Fibroblast of lung (primary cell): ENCODE data around the gene ARHGEF10L. TPM values are rescaled to one million over a fixed set of nuclear protein-coding genes. Genes with fewer than 3 reads are reported as not detected.

Source experiments
- DNase-seq, 2 donors: peaks; one replicate each; pipeline versions ENCODE4 v3.0.0 to v3.0.0-alpha.2; 2010; ENCODE audit warnings: low read depth in 2 of 2
- H2AFZ ChIP-seq: 2 replicates; pipeline ENCODE4 v1.5.1; 2012; ENCODE audit warnings: low read length, control low read depth, inconsistent platforms
- H3K27ac ChIP-seq: 2 replicates; pipeline ENCODE4 v1.5.1; 2011; ENCODE audit warnings: low read length, control low read depth; ENCODE audit not compliant: insufficient read depth
- H3K27me3 ChIP-seq: 2 replicates; pipeline ENCODE4 v1.5.1; 2011; ENCODE audit warnings: mild to moderate bottlenecking, low read length; ENCODE audit not compliant: control insufficient read depth, insufficient read depth
- H3K36me3 ChIP-seq: 2 replicates; pipeline ENCODE4 v1.5.1; 2011; ENCODE audit warnings: low read length; ENCODE audit not compliant: control insufficient read depth, insufficient read depth
- H3K4me1 ChIP-seq: 2 replicates; pipeline ENCODE4 v1.5.1; 2011; ENCODE audit warnings: low read length; ENCODE audit not compliant: control insufficient read depth, insufficient read depth; ENCODE audit errors: extremely low read depth
- H3K4me2 ChIP-seq: 2 replicates; pipeline ENCODE4 v1.5.1; 2011; ENCODE audit warnings: low read length, control low read depth; ENCODE audit not compliant: insufficient read depth; ENCODE audit errors: extremely low read depth
- H3K4me3 ChIP-seq, 4 experiments: fragments of 200-600 bp in 1 of 4; sonication (generic) in 1 of 4; replicated peaks in 1 of 4; 2 replicates each; pipeline ENCODE4 v1.5.1; 2011 to 2016; ENCODE audit warnings: low read length in 4 of 4, low read depth in 3 of 4, mild to moderate bottlenecking in 3 of 4, control low read depth in 2 of 4, inconsistent platforms in 1 of 4, mixed read lengths in 1 of 4; ENCODE audit not compliant: insufficient read depth in 1 of 4; ENCODE audit errors: control extremely low read depth in 1 of 4
- H3K79me2 ChIP-seq: 2 replicates; pipeline ENCODE4 v1.5.1; 2012; ENCODE audit warnings: mild to moderate bottlenecking, low read length, inconsistent platforms; ENCODE audit not compliant: control insufficient read depth, insufficient read depth
- H3K9ac ChIP-seq: 2 replicates; pipeline ENCODE4 v1.5.1; 2011; ENCODE audit warnings: mild to moderate bottlenecking, low read length, control low read depth; ENCODE audit not compliant: insufficient read depth
- H3K9me3 ChIP-seq: 2 replicates; pipeline ENCODE4 v1.5.1; 2012; ENCODE audit warnings: low read depth, low read length; ENCODE audit not compliant: control insufficient read depth, insufficient read depth
- H4K20me1 ChIP-seq: 2 replicates; pipeline ENCODE4 v1.5.1; 2011; ENCODE audit warnings: low read length; ENCODE audit not compliant: control insufficient read depth, insufficient read depth; ENCODE audit errors: extremely low read depth
- EZH2 ChIP-seq: IDR thresholded peaks from 2 replicates; pipeline ENCODE4 v1.5.1; 2012; ENCODE audit warnings: low read length, control low read depth, mild to moderate bottlenecking; ENCODE audit errors: missing control alignments
- polyA plus RNA-seq, 2 donors: library from polyadenylated mRNA; depleted of rRNA in 1 of 2; stranded (reverse) in 1 of 2; unstranded in 1 of 2; fragments of >200 nt; gene quantifications; 2 replicates each; pipeline ENCODE4 v1.2.1, GENCODE V29; 2011 to 2012; ENCODE audit warnings: missing spikeins in 1 of 2
- total RNA-seq: library from RNA; depleted of rRNA; stranded (reverse); fragments of >200 nt; gene quantifications from 2 replicates; pipeline ENCODE4 v1.2.1, GENCODE V29; 2014
- TF ChIP-seq, protein P1 (sequence below), 2 donors: IDR thresholded peaks in 1 of 2; conservative IDR thresholded peaks in 1 of 2; 1 replicate in 1 of 2; 2 replicates in 1 of 2; pipeline ENCODE4 v1.5.1; 2011 to 2012; ENCODE audit warnings: low read length in 2 of 2, control low read depth in 1 of 2, inconsistent platforms in 1 of 2, low read depth in 1 of 2, mild to moderate bottlenecking in 1 of 2

Gene ARHGEF10L
- total and polyA plus RNA-seq, 2 donors (not counting 1 experiment from before 2014, with no cell fraction given) = 11.2 to 24.3 TPM

DNA sequence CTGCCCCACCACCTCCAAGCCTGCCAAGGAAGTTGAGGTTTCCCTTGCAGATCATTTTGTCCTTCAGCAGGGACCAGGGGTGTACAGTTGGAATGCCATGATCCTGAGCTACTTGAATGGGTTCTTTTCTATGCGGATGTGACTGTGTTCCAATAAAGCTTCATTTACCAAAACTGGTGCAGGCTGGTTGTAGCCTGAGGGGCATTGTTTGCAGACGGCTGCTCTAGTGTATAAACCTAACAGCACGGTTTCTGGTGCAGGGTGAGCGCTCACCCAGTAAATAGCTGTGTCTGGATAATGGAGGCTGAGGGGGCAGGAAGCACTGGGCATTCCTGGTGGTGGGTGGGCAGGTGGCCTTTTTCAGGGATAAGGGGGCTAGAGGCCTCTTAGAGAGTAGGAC is 142.9 kb downstream of the ARHGEF10L start:
- Histone ChIP-seq H4K20me1 (no peaks in the 10 kb centered on the region), H2AFZ (no peak overlapping the region), H3K36me3 (no peaks in the 10 kb centered on the region), H3K27me3 (no peaks in the 10 kb centered on the region), H3K4me1 (no peaks in the 10 kb centered on the region), H3K4me2 (no peak overlapping the region), H3K4me3 (no peak overlapping the region), H3K79me2 (no peaks in the 10 kb centered on the region), H3K9ac (no peak overlapping the region), H3K27ac (no peak overlapping the region), H3K9me3 (no peaks in the 10 kb centered on the region)
- TF ChIP-seq, protein P1, sequence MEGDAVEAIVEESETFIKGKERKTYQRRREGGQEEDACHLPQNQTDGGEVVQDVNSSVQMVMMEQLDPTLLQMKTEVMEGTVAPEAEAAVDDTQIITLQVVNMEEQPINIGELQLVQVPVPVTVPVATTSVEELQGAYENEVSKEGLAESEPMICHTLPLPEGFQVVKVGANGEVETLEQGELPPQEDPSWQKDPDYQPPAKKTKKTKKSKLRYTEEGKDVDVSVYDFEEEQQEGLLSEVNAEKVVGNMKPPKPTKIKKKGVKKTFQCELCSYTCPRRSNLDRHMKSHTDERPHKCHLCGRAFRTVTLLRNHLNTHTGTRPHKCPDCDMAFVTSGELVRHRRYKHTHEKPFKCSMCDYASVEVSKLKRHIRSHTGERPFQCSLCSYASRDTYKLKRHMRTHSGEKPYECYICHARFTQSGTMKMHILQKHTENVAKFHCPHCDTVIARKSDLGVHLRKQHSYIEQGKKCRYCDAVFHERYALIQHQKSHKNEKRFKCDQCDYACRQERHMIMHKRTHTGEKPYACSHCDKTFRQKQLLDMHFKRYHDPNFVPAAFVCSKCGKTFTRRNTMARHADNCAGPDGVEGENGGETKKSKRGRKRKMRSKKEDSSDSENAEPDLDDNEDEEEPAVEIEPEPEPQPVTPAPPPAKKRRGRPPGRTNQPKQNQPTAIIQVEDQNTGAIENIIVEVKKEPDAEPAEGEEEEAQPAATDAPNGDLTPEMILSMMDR (conservative IDR thresholded peaks at IDR 0.05 in 1 of 2, IDR thresholded peaks at IDR 0.05 in 1 of 2; ENCODE audit: low read depth in 1 of 2, low read length in 2 of 2) = no peak
- TF ChIP-seq EZH2 = no peak
- DNase-seq = no peak

GRCh38 chr1:17683598-17683997 is 144.1 kb downstream of the ARHGEF10L start:
- Histone ChIP-seq H3K36me3 (peaks cover 6% of the 10 kb centered on the region), H3K9ac (no peak overlapping the region), H3K27me3 (no peaks in the 10 kb centered on the region), H3K9me3 (no peaks in the 10 kb centered on the region), H3K4me3 (no peak overlapping the region), H3K4me2 (no peak overlapping the region), H3K4me1 (no peaks in the 10 kb centered on the region), H4K20me1 (no peaks in the 10 kb centered on the region), H3K79me2 (no peaks in the 10 kb centered on the region), H2AFZ (no peak overlapping the region), H3K27ac (no peak overlapping the region)
- no peak for DNase-seq
- no peak for TF ChIP-seq EZH2
- TF ChIP-seq, protein P1 (conservative IDR thresholded peaks at IDR 0.05 in 1 of 2, IDR thresholded peaks at IDR 0.05 in 1 of 2; ENCODE audit: low read depth in 1 of 2, low read length in 2 of 2) = no peak

GRCh38 chr1:17684810-17685209 is 145.3 kb downstream of the ARHGEF10L start:
- Histone ChIP-seq H3K27ac (no peak overlapping the region), H2AFZ (no peak overlapping the region), H3K79me2 (no peaks in the 10 kb centered on the region), H3K36me3 (peaks cover 6% of the 10 kb centered on the region), H3K27me3 (no peaks in the 10 kb centered on the region), H3K4me1 (no peaks in the 10 kb centered on the region), H3K4me2 (no peak overlapping the region), H3K4me3 (no peak overlapping the region), H3K9ac (no peak overlapping the region), H3K9me3 (no peaks in the 10 kb centered on the region), H4K20me1 (no peaks in the 10 kb centered on the region)
- TF ChIP-seq EZH2 = no peak
- TF ChIP-seq, protein P1 (conservative IDR thresholded peaks at IDR 0.05 in 1 of 2, IDR thresholded peaks at IDR 0.05 in 1 of 2; ENCODE audit: low read depth in 1 of 2, low read length in 2 of 2) = no peak
- no peak for DNase-seq
